ENCODE data around the gene CMC4.
A peak's percentile ranks its signal among the peaks of the same experiment; 100 is the strongest.

The CMC4 gene

GRCh38 chrX:155070975-155071693 lies at the start of gene CMC4, which contains the start of the genes BRCC3 and MTCP1:
TSS of gene CMC4 (minus strand) at chrX:155071136. CDS start at chrX:155064023, 7,113 bp downstream.
TSS of gene BRCC3 (plus strand) at chrX:155071508. CDS start at chrX:155071528, 20 bp downstream.
TSS of gene MTCP1 (minus strand) at chrX:155071136. CDS start at chrX:155066010, 5,126 bp downstream.
- TF ChIP-seq CTCF (IDR thresholded peaks at IDR 0.05; ENCODE audit: insufficient read depth, low read depth, low read length, missing control alignments): no peak
- peak within 1 kb of the TSS; percentile 69 for H3K4me3 ChIP-seq (ENCODE audit: low read length)
- DNase-seq (ENCODE audit: low read depth): peak; percentile 81

GRCh38 chrX:155115174-155115819 lies 44.4 kb upstream of the CMC4 start:
- H3K4me3 ChIP-seq (ENCODE audit: low read length): no peak overlapping the region
- no peak for TF ChIP-seq CTCF (IDR thresholded peaks at IDR 0.05; ENCODE audit: insufficient read depth, low read depth, low read length, missing control alignments)
- peak; percentile 21 for DNase-seq (ENCODE audit: low read depth)

GRCh38 chrX:155113097-155113496 lies 42.2 kb upstream of the CMC4 start:
- no peak for DNase-seq (ENCODE audit: low read depth)
- H3K4me3 ChIP-seq (ENCODE audit: low read length): no peak overlapping the region
- no peak for TF ChIP-seq CTCF (IDR thresholded peaks at IDR 0.05; ENCODE audit: insufficient read depth, low read depth, low read length, missing control alignments)

GRCh38 chrX:155112171-155112570 lies 41.2 kb upstream of the CMC4 start:
- no peak for TF ChIP-seq CTCF (IDR thresholded peaks at IDR 0.05; ENCODE audit: insufficient read depth, low read depth, low read length, missing control alignments)
- DNase-seq (ENCODE audit: low read depth): peak; percentile 83
- no peak overlapping the region for H3K4me3 ChIP-seq (ENCODE audit: low read length)

- TF ChIP-seq CTCF (IDR thresholded peaks at IDR 0.05; ENCODE audit: insufficient read depth, low read depth, low read length, missing control alignments): no peak
- no peak for DNase-seq (ENCODE audit: low read depth)
- H3K4me3 ChIP-seq (ENCODE audit: low read length): no peak overlapping the region
Observed at GRCh38 chrX:155108427-155108826, 37.5 kb upstream of the CMC4 start.

- no peak for TF ChIP-seq CTCF (IDR thresholded peaks at IDR 0.05; ENCODE audit: insufficient read depth, low read depth, low read length, missing control alignments)
- no peak for DNase-seq (ENCODE audit: low read depth)
- no peak overlapping the region for H3K4me3 ChIP-seq (ENCODE audit: low read length)
Observed at GRCh38 chrX:155105919-155106318, 35.0 kb upstream of the CMC4 start.

Measured in epithelial cell of esophagus (primary cell).